Suppressor macrophage (primary cell): Measurements from ENCODE around the gene METTL14.
"Not testable (repeated sequence)": the region's sequence is repeated elsewhere in the genome, so short reads cannot be mapped to it uniquely, and the experiment has no call there.

Experiments used
- DNase-seq, 4 experiments: peaks; one replicate each; pipeline ENCODE4 v3.0.0-alpha.2; 2020 to 2022
- total RNA-seq, 17 experiments: gene quantifications; one replicate each; lab custom pipeline; 2026; ENCODE audit warnings: mixed read lengths in 6 of 17, inconsistent platforms in 3 of 17; lab: John Stamatoyannopoulos, UW

Gene METTL14
- total RNA-seq, result 13.8 to 40.9 (median 23.2) reads per million in 17 experiments

GRCh38 chr4:118684873-118685811 is at the start of gene METTL14:
METTL14 (plus strand) TSS chr4:118685392; CDS start chr4:118685535, 143 bp downstream.
- peak; percentile 94 to 95 (median 94) for DNase-seq

- DNase-seq, result not testable (repeated sequence)
Measured at GRCh38 chr4:118636126-118636525, 49.1 kb upstream of the METTL14 start.

GRCh38 chr4:118664665-118665064 is 20.5 kb upstream of the METTL14 start:
- peak in 3 of 4 experiments; percentile 17 to 39 (median 25) for DNase-seq

GRCh38 chr4:118669220-118669619 is 16.0 kb upstream of the METTL14 start:
- peak; percentile 57 to 81 (median 71) for DNase-seq

GRCh38 chr4:118670968-118671367 is 14.2 kb upstream of the METTL14 start:
- DNase-seq, result not testable (repeated sequence)

- DNase-seq, result no peak
Measured at GRCh38 chr4:118676128-118676527, 9.1 kb upstream of the METTL14 start.

- DNase-seq, result no peak
Measured at GRCh38 chr4:118680808-118681207, 4.4 kb upstream of the METTL14 start.

- DNase-seq, result peak; percentile 27 to 69 (median 48)
Measured at GRCh38 chr4:118682928-118683327, 2.3 kb upstream of the METTL14 start.

- DNase-seq, result peak in 2 of 4 experiments; percentile 4 to 13
Measured at GRCh38 chr4:118683513-118683912, 1.7 kb upstream of the METTL14 start.

- DNase-seq, result no peak
Measured at GRCh38 chr4:118703118-118703517, 17.9 kb downstream of the METTL14 start.

- no peak for DNase-seq
Measured at GRCh38 chr4:118711052-118711451, 25.9 kb downstream of the METTL14 start.

GRCh38 chr4:118712872-118713271 is 27.7 kb downstream of the METTL14 start:
- DNase-seq, result no peak

GRCh38 chr4:118714682-118715081 is 29.5 kb downstream of the METTL14 start:
- DNase-seq, result no peak

- DNase-seq, result no peak
Measured at GRCh38 chr4:118716304-118716703, 31.1 kb downstream of the METTL14 start.

- DNase-seq, result no peak
Measured at GRCh38 chr4:118718511-118719170, 33.4 kb downstream of the METTL14 start.

GRCh38 chr4:118721752-118722151 is 36.6 kb downstream of the METTL14 start:
- no peak for DNase-seq

GRCh38 chr4:118723369-118723768 is 38.2 kb downstream of the METTL14 start:
- DNase-seq, result no peak

GRCh38 chr4:118727360-118727759 is 42.2 kb downstream of the METTL14 start:
- DNase-seq, result no peak

- no peak for DNase-seq
Measured at GRCh38 chr4:118729287-118730286, 44.4 kb downstream of the METTL14 start.

- DNase-seq, result no peak
Measured at GRCh38 chr4:118730683-118731082, 45.5 kb downstream of the METTL14 start.

- no peak for DNase-seq
Measured at GRCh38 chr4:118732591-118733330, 47.6 kb downstream of the METTL14 start.
